ENCODE measurements around the gene NEK6. TPM values are rescaled to one million over a fixed set of nuclear protein-coding genes. Genes with fewer than 3 reads are reported as not detected.
A peak's percentile ranks its signal among the peaks of the same experiment; 100 is the strongest.
"Not testable (repeated sequence)": the region's sequence is repeated elsewhere in the genome, so short reads cannot be mapped to it uniquely, and the experiment has no call there.

Gene NEK6
- total RNA-seq, 2 donors from 2014 or later, result 50.7 to 77.7 TPM

- intact Hi-C loops (cut with DNase I, micrococcal nuclease), result no loop called here
- ATAC-seq (no peak), DNase-seq (no peak)
These were observed 35.6 kb upstream of the NEK6 start for GRCh38 chr9:124222109-124222508.

DNA sequence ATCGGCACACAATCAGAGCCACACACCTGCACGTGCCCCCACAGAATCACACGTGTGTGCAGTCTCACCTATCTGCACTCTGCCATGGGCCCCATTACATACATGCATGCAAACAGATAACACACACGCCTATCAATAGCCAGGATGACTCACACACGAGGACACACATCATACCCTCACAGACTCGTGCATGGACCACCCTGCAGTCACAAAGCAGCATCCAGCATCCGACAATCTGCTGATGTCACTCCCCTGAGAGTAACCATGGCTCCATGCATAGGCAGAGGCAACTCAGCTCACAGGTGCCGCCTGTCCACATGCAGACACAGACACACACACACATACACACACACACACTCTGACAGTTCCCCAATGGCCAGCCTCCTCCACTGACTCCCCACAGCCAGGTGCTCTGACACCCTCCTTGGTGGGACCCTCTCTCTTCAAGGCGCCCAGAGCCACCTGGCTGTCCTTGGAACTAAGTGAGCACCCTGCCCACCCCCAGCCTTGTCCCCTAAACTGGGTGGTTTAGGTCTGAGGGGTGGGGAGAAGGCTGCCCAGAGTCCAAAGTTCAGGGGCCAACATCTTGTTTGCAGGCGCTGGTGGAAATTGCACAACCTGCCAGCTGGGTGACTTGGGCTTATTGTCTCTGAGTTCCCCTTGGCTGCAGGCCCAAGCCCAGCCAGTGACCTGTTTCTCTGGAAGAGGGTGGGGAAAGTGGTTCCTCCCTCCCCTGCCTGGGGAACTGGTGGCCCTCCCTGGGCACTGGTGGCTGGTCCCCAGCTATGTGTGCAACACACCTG is 34.6 kb upstream of the NEK6 start:
- intact Hi-C loops (cut with DNase I, micrococcal nuclease), result no loop called here
- DNase-seq (peak; percentile 88 to 98), ATAC-seq (peak; percentile 81)

DNA sequence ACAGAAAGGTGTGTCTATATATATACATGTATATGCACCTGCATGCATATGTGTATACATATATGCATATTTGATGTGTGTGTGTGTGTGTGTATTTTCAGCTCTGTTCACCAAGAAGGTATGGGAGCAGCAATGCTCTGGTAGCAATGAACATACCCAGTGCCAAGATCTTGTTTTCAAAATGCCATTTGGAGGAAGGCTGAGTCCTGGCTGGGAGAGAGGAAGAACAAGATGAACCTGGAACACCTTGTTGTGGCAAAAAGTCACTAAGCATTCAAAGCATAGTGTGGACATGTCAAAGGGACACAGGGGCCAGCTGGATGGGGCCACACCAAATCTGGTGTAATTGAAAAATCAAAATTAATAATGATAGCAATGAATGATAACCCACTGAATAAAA is 31.8 kb upstream of the NEK6 start:
- DNase-seq (no peak), ATAC-seq (no peak)
- intact Hi-C loops (cut with DNase I, micrococcal nuclease), result no loop called here

GRCh38 chr9:124228516-124228915 is 29.2 kb upstream of the NEK6 start:
- ATAC-seq (no peak), DNase-seq (no peak)
- intact Hi-C loops (cut with DNase I, micrococcal nuclease), result no loop called here

GRCh38 chr9:124231095-124231737 is 26.5 kb upstream of the NEK6 start:
- no peak for ATAC-seq

DNA sequence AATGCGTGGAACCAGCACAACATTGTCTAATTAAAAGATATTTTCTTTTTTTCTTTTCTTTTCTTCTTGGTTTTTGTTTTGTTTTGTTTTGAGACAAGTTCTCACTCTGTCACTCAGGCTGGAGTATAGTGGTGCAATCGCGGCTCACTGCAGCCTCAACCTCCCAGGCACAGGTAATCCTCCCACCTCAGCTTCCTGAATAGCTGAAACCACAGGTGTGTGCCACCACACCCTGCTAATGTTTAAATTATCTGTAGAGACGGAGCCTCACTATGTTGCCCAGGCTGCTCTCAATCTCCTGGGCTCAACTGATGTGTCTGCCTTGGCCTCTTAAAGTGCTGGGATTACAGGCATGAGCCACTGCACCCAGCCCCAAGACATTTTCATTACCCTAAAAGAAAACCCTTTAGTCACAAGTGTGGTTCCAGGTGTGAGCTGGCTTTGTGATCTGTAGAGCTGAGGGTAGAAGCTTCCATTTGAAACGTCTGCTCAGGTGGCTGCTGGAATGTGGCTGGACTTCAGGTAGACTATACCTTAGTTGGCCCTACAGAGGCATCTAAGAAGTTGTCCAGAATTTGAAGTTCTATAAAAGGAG is 19.1 kb upstream of the NEK6 start:
- DNase-seq, result no peak
- ATAC-seq, result no peak
- intact Hi-C loops (cut with DNase I, micrococcal nuclease), result no loop called here

More at GRCh38 chr9:124231095-124231737, 26.5 kb upstream of the NEK6 start:
- intact Hi-C loops (cut with DNase I, micrococcal nuclease), result no loop called here
- no peak for DNase-seq

DNA sequence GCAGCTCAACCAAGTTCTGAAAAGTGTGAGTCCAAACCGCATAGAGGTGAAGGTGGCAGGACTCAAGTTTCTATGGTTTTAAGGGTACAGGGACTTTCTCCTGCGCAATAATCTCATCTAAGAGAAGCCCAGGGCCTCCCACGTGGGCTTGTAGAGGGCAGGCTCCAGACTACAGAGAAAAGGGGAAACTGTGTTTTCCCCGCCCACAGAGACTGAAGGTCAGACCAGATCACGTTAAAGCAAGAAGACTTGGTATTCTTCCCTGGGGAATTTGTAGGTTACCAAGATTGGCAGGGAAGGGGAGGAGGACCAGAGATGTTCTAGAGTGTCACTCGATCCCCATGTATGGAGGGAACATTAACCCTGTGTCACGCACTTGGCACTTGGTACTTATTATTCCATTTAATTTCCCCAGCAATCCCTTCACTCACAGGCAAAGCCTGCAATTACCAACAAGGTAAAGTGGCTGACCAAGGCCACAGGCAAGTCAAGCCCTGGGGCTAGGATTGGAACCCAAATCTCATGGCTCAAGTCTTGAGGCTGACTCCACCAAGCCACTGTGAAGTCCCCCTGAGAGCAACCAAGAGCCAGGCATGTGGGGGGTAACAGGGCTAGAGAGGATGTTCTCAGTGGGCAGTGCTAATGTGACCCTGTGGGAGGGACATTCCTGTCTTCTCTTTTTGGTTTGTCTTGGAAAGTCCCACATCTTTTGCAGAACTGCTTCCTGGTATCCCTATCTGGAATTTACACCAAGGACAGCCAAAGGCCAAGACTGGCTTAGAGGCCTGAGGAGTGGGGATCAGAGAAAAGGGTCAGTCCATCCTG is 18.3 kb upstream of the NEK6 start:
- ATAC-seq (no peak), DNase-seq (no peak)
- intact Hi-C loops (cut with DNase I, micrococcal nuclease), result no loop called here

- DNase-seq, result peak; percentile 52 to 56
- ATAC-seq, result peak; percentile 82
- intact Hi-C loops (cut with DNase I, micrococcal nuclease), result no loop called here
These were observed 15.2 kb upstream of the NEK6 start for GRCh38 chr9:124242331-124243194.

DNA sequence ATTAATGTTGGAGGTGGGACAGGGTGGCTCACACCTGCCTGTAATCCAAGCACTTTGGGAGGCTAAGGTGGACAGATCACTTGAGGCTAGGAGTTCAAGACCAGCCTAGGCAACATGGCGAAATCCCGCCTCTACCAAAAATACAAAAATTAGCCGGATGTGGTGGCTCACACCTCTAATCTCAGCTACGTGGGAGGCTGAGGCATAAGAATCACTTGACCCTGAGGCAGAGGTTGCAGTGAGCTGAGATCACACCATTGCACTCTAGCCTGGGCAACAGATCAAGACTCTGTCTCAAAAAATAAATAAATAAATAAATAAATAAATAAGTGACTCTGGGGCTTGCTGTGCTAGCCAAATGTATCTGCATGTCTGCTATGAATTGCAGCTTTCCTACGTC is 10.4 kb upstream of the NEK6 start:
- DNase-seq; ATAC-seq; intact Hi-C loops (cut with DNase I, micrococcal nuclease): not testable (repeated sequence)

- ATAC-seq (no peak), DNase-seq (no peak)
- intact Hi-C loops (cut with DNase I, micrococcal nuclease), result no loop called here
These were observed 9.7 kb upstream of the NEK6 start for GRCh38 chr9:124248066-124248465.

DNA sequence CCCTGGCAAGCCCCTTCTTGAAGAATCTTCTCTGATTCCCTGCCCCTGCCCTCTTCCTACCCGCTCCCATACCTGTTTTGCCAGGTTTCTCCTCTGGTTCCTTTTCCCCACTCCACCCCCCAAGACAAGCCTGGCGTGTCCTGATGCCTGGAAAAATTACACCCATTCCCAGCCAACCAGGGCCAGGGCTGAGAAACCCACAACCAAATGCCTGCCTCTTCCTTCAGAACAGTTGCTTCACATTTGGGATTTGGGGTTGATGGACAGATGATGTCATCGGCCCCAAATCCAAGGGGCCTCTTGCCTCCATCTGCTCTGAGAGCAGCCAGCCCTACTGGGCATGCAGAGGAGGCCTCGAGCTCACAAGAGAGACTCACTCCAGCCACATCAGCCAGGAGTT is 8.8 kb upstream of the NEK6 start:
- no peak for DNase-seq
- intact Hi-C loops (cut with DNase I, micrococcal nuclease), result no loop called here
- no peak for ATAC-seq

- intact Hi-C loops (cut with DNase I, micrococcal nuclease), result no loop called here
- DNase-seq, result no peak
- no peak for ATAC-seq
These were observed 6.5 kb upstream of the NEK6 start for GRCh38 chr9:124251204-124251603.

DNA sequence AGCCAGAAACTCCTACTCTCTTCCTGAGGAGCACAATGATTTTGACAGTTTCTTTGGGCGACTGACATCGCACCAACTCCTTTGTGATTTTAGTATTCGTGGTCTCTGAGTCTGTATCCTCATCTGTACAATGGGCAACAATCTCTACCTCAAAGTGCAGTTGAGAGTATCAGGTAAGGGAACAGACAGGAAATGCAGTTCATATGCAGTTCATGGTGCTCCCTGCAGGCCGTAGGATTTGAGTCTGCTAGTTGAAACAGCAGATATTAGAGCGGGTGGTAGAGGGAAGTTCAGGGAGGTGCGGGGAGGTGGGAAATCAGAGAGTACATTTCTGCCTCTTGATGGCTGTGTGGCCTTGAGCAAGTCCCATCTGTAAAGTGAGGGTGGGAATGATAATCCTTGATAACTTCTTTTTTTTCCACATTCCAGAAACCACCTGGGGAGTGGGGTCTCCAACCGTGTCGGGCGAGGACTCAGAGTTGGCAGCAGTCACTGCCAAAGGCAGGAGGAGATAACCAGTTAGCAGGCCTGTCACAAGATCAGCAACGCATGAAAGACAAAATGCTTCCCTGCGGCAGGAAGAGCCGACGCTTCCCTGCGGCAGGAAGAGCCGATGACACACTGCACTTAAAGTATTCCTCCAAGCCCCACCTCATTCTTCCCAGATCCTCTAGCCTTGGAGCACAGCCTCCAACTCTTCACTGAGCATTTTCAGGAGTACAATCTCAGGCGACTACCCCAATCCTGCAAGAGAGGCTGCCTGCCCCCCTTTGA is 6.0 kb upstream of the NEK6 start:
- DNase-seq (no peak), ATAC-seq (no peak)
- intact Hi-C loops (cut with DNase I, micrococcal nuclease), result no loop called here

- intact Hi-C loops (cut with DNase I, micrococcal nuclease); ATAC-seq; DNase-seq: not testable (repeated sequence)
These were observed 4.9 kb upstream of the NEK6 start for GRCh38 chr9:124252878-124253277.

DNA sequence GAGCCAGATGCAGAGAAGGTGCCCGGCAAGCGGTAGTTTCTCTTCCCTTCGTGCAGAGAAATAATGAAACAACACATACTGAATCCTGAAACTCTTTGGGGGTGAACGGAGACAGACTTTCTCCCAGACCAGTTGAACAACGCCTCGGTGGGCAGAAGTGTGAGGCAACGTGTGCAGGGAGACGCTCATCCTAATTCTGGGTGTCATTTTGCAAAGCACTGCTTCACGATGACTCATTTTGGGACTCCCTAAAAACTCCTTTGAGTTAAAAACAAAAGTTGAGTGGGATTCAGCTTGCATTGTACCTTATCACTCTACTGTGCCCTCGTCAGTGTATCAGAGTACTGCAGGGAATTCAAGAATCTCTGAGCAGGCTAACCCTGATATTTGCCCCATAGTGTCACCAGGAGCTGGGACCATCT is 3.5 kb upstream of the NEK6 start:
- DNase-seq (no peak), ATAC-seq (no peak)
- intact Hi-C loops (cut with DNase I, micrococcal nuclease), result no loop called here

DNA sequence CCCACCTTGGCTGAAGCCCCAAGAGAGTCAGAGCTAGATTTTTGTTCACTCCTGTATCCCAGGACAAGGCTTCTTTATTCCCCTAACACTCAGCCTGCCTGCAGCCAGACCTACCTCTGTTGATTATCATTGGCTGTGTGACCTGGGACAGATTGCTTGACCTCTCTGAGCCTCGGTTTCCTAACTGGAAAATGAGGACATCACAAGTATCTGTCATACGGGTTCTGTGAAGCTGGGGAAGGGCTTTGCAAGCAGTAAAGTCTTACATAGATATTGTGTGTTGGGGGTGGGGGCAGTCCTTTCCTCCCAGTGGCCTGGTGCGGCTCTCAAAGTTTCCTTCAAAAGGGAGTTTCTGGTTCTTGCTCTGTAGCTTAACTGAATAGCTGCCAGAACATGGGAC is 2.5 kb upstream of the NEK6 start:
- ATAC-seq (no peak), DNase-seq (no peak)
- intact Hi-C loops (cut with DNase I, micrococcal nuclease), result no loop called here

DNA sequence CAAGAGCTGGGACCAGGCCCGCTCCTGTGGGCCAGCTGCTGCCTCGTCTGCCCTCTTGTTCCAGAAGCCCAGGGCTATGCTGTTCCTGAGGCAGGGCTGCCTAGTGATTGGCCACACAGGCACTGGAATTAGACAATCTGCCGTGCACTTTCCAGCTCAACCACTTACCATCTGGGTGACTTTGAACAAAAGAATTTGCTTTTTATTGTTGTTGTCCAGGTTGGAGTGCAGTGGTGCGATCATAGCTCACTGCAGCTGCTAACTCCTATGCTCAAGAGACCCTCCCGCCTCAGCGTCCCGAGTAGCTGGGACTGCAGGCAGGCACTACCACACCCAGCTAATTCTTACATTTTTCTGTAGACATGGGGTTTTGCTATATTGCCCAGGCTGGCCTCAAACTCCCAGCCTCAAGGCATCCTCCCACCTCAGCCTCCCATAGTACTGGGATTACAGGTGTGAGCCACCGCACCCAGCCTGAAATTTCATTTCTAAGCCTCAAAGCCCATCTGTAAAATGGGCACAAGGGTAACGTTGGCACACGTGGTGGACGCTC is 1.2 kb upstream of the NEK6 start:
- intact Hi-C loops (cut with DNase I, micrococcal nuclease), result no loop called here
- ATAC-seq, result no peak
- DNase-seq, result no peak

Measured in left colon (tissue), 2 donors.